HCT116 (cell line): ENCODE data around the gene PUSL1.

Experiments used
- CTCF ChIP-seq, 3 experiments: fragments of 200-600 bp in 1 of 3; sonication (generic) in 1 of 3; IDR thresholded peaks in 2 of 3; conservative IDR thresholded peaks in 1 of 3; 2 replicates each; pipeline ENCODE4 v1.5.1; 2012 to 2017; ENCODE audit warnings: low read depth in 2 of 3, low read length in 2 of 3, antibody characterized with exemption in 1 of 3, borderline replicate concordance in 1 of 3, control low read depth in 1 of 3, mild to moderate bottlenecking in 1 of 3, mixed read lengths in 1 of 3, mixed run types in 1 of 3, moderate library complexity in 1 of 3; ENCODE audit not compliant: insufficient read depth in 1 of 3
- EZH2 ChIP-seq: fragments of 200-600 bp; sonication (generic); IDR thresholded peaks from 2 replicates; pipeline ENCODE4 v1.6.1; 2017; ENCODE audit warnings: antibody characterized with exemption, mixed run types
- FOSL1 ChIP-seq: IDR thresholded peaks from 2 replicates; pipeline ENCODE4 v1.6.1; 2012; ENCODE audit warnings: low read depth
- JUND ChIP-seq: IDR thresholded peaks from 2 replicates; pipeline ENCODE4 v1.6.1; 2012
- POLR2A ChIP-seq: IDR thresholded peaks from 2 replicates; pipeline ENCODE4 v1.7.0; 2011; ENCODE audit warnings: borderline replicate concordance; ENCODE audit not compliant: insufficient read depth, insufficient read length; ENCODE audit errors: extremely low read depth
- SP1 ChIP-seq: IDR thresholded peaks from 2 replicates; pipeline ENCODE4 v1.6.1; 2012; ENCODE audit warnings: low read depth
- SRF ChIP-seq: IDR thresholded peaks from 2 replicates; pipeline ENCODE4 v1.6.1; 2012; ENCODE audit warnings: low read depth
- TCF7L2 ChIP-seq: IDR thresholded peaks from 2 replicates; pipeline ENCODE4 v1.7.0; 2011; ENCODE audit warnings: borderline replicate concordance, inconsistent platforms; ENCODE audit not compliant: insufficient read depth, insufficient read length; ENCODE audit errors: extremely low read depth
- YY1 ChIP-seq: IDR thresholded peaks from 2 replicates; pipeline ENCODE4 v1.6.1; 2011; ENCODE audit warnings: low read length, low read depth, moderate library complexity, mild to moderate bottlenecking; ENCODE audit not compliant: insufficient replicate concordance; ENCODE audit errors: extremely low read depth
- ZFX ChIP-seq: fragments of 450-650 bp; IDR thresholded peaks from 2 replicates; pipeline ENCODE4 v1.6.1; 2017

GRCh38 chr1:1320666-1321448, 12.5 kb downstream of the PUSL1 start:
- TF ChIP-seq SP1 (no peak), FOSL1 (no peak), CTCF (IDR thresholded peaks at IDR 0.05 in 2 of 3, conservative IDR thresholded peaks at IDR 0.05 in 1 of 3; ENCODE audit: borderline replicate concordance in 1 of 3, insufficient read depth in 1 of 3, low read depth in 2 of 3, low read length in 2 of 3) (no peak), JUND (no peak), POLR2A (no peak), TCF7L2 (no peak), YY1 (no peak), ZFX (no peak), EZH2 (no peak), SRF (no peak)
